H1 (cell line): ENCODE results near the gene NLK. TPM values are rescaled to one million over a fixed set of nuclear protein-coding genes. Genes with fewer than 3 reads are reported as not detected.

Source experiments
- CTCF ChIA-PET: fragments of 300-600 bp; sonication (Branson Sonifier 250); formaldehyde crosslinking; loops from one replicate; lab custom pipeline; 2021; ENCODE audit not compliant: partially characterized antibody; lab: Charles Lee
- POLR2A ChIA-PET: fragments of 300-600 bp; sonication (Branson Sonifier 250); formaldehyde crosslinking; loops from one replicate; lab custom pipeline; 2021; ENCODE audit warnings: inconsistent platforms; ENCODE audit not compliant: partially characterized antibody; lab: Charles Lee
- DNase-seq, 2 experiments: peaks; one replicate each; pipeline versions ENCODE4 v3.0.0 to v3.0.0-alpha.2; 2010 to 2022; ENCODE audit warnings: low spot score in 2 of 2, low read depth in 1 of 2, mixed read lengths in 1 of 2
- FAIRE-seq: peaks from 2 replicates; lab custom pipeline; 2011; peaks lifted over from hg19 to GRCh38; lab: Jason Lieb, UNC
- H2AFZ ChIP-seq: 2 replicates; pipeline ENCODE4 v1.8.1; 2012; ENCODE audit warnings: low read length, inconsistent platforms
- H2AK5ac ChIP-seq: 2 replicates; pipeline ENCODE4 v1.6.1; 2013; ENCODE audit warnings: low read depth, low read length
- H2BK120ac ChIP-seq: replicated peaks from 2 replicates; pipeline ENCODE3; 2013; ENCODE audit warnings: low read depth, low read length, inconsistent platforms
- H2BK12ac ChIP-seq: 2 replicates; pipeline ENCODE4 v1.6.1; 2013; ENCODE audit warnings: low read depth, low read length
- H2BK15ac ChIP-seq: 2 replicates; pipeline ENCODE4 v1.6.1; 2013; ENCODE audit warnings: low read length
- H2BK20ac ChIP-seq: 2 replicates; pipeline ENCODE4 v1.6.1; 2013; ENCODE audit warnings: low read length
- H2BK5ac ChIP-seq: 2 replicates; pipeline ENCODE4 v1.6.1; 2013; ENCODE audit warnings: low read depth, low read length
- H3K14ac ChIP-seq: 2 replicates; pipeline ENCODE4 v1.6.1; 2013; ENCODE audit warnings: inconsistent platforms; ENCODE audit not compliant: insufficient read length
- H3K18ac ChIP-seq: 2 replicates; pipeline ENCODE4 v1.6.1; 2013; ENCODE audit warnings: low read length; ENCODE audit errors: extremely low read depth
- H3K23ac ChIP-seq: 2 replicates; pipeline ENCODE4 v1.6.1; 2013; ENCODE audit warnings: inconsistent platforms; ENCODE audit not compliant: insufficient read length
- H3K23me2 ChIP-seq: 2 replicates; pipeline ENCODE4 v1.6.1; 2013; ENCODE audit warnings: low read depth, low read length
- H3K27ac ChIP-seq: 2 replicates; pipeline ENCODE4 v1.6.1; 2011; ENCODE audit warnings: low read depth, low read length, inconsistent platforms
- H3K27me3 ChIP-seq, 4 experiments: replicated peaks in 1 of 4; 1 replicate in 1 of 4; 2 replicates in 3 of 4; pipeline versions ENCODE4 v1.6.1 to v1.8.1; 2011 to 2013; ENCODE audit warnings: low read length in 3 of 4, mild to moderate bottlenecking in 3 of 4, inconsistent platforms in 2 of 4, mixed read lengths in 2 of 4, moderate library complexity in 1 of 4; ENCODE audit not compliant: control insufficient read depth in 3 of 4, insufficient read depth in 3 of 4; ENCODE audit errors: extremely low read depth in 1 of 4
- H3K36me3 ChIP-seq, 4 experiments: 2 replicates each; pipeline versions ENCODE4 v1.6.1 to v1.8.1; 2011 to 2013; ENCODE audit warnings: mild to moderate bottlenecking in 4 of 4, low read length in 3 of 4, moderate library complexity in 2 of 4, control low read depth in 1 of 4, inconsistent platforms in 1 of 4; ENCODE audit not compliant: insufficient read depth in 4 of 4, control insufficient read depth in 2 of 4
- H3K4ac ChIP-seq: replicated peaks from 2 replicates; pipeline ENCODE3; 2013; ENCODE audit warnings: low read length, low read depth, mixed read lengths, inconsistent platforms; ENCODE audit not compliant: insufficient read length
- H3K4me1 ChIP-seq, 4 experiments: replicated peaks in 1 of 4; 1 replicate in 1 of 4; 2 replicates in 3 of 4; pipeline versions ENCODE4 v1.6.1 to v1.8.1; 2011 to 2013; ENCODE audit warnings: low read length in 3 of 4, inconsistent platforms in 2 of 4, mixed read lengths in 1 of 4; ENCODE audit not compliant: insufficient read depth in 4 of 4, control insufficient read depth in 3 of 4
- H3K4me2 ChIP-seq, 2 experiments: 2 replicates each; pipeline versions ENCODE4 v1.6.1 to v1.8.1; 2011 to 2013; ENCODE audit warnings: low read depth in 2 of 2, low read length in 2 of 2, control low read depth in 1 of 2, inconsistent platforms in 1 of 2, mild to moderate bottlenecking in 1 of 2; ENCODE audit not compliant: insufficient read depth in 1 of 2
- H3K4me3 ChIP-seq, 4 experiments: fragments of 200-600, 300-600 bp in 1 of 4; sonication (generic), shearing (Covaris generic), sonication (Bioruptor Twin) in 1 of 4; 2 replicates each; pipeline versions ENCODE4 v1.5.1 to v1.8.1; 2011 to 2016; ENCODE audit warnings: low read length in 4 of 4, low read depth in 3 of 4, control low read depth in 2 of 4, inconsistent platforms in 2 of 4, mild to moderate bottlenecking in 2 of 4, mixed read lengths in 1 of 4, moderate library complexity in 1 of 4; ENCODE audit not compliant: insufficient read depth in 2 of 4; ENCODE audit errors: extremely low read depth in 1 of 4
- H3K56ac ChIP-seq: replicated peaks from 2 replicates; pipeline ENCODE3; 2013; ENCODE audit warnings: low read depth, mild to moderate bottlenecking, mixed read lengths, low read length, inconsistent platforms; ENCODE audit not compliant: insufficient read length
- H3K79me1 ChIP-seq: 2 replicates; pipeline ENCODE4 v1.6.1; 2013; ENCODE audit warnings: low read depth, low read length, control low read depth
- H3K79me2 ChIP-seq, 2 experiments: 2 replicates each; pipeline versions ENCODE4 v1.6.1 to v1.8.1; 2012 to 2013; ENCODE audit warnings: low read length in 2 of 2, mild to moderate bottlenecking in 2 of 2, inconsistent platforms in 1 of 2; ENCODE audit not compliant: insufficient read depth in 2 of 2, control insufficient read depth in 1 of 2
- H3K9ac ChIP-seq, 4 experiments: replicated peaks in 1 of 4; 1 replicate in 1 of 4; 2 replicates in 3 of 4; pipeline versions ENCODE4 v1.6.1 to v1.8.1; 2011 to 2013; ENCODE audit warnings: low read depth in 3 of 4, low read length in 3 of 4, control low read depth in 2 of 4, mild to moderate bottlenecking in 2 of 4, moderate library complexity in 2 of 4, inconsistent platforms in 1 of 4; ENCODE audit errors: extremely low read depth in 1 of 4
- H3K9me3 ChIP-seq, 2 experiments: 2 replicates each; pipeline versions ENCODE4 v1.6.1 to v1.8.1; 2012 to 2013; ENCODE audit warnings: mild to moderate bottlenecking in 2 of 2, moderate library complexity in 2 of 2, control low read depth in 1 of 2, inconsistent platforms in 1 of 2, low read depth in 1 of 2, low read length in 1 of 2, mixed read lengths in 1 of 2; ENCODE audit not compliant: insufficient read depth in 2 of 2
- H4K20me1 ChIP-seq, 2 experiments: replicated peaks in 1 of 2; 2 replicates each; pipeline versions ENCODE3 to v1.8.1; 2011 to 2013; ENCODE audit warnings: inconsistent platforms in 2 of 2, low read length in 2 of 2, mild to moderate bottlenecking in 1 of 2; ENCODE audit not compliant: insufficient read depth in 2 of 2, control insufficient read depth in 1 of 2
- H4K5ac ChIP-seq: 2 replicates; pipeline ENCODE4 v1.6.1; 2013; ENCODE audit warnings: low read length, low read depth, mixed read lengths, inconsistent platforms; ENCODE audit not compliant: insufficient read length
- H4K8ac ChIP-seq: 2 replicates; pipeline ENCODE4 v1.8.0; 2013; ENCODE audit warnings: mild to moderate bottlenecking, moderate library complexity, low read length, inconsistent platforms; ENCODE audit not compliant: insufficient read depth; ENCODE audit errors: extremely low read depth
- H4K91ac ChIP-seq: replicated peaks from 2 replicates; pipeline ENCODE3; 2013; ENCODE audit warnings: low read length, mixed read lengths, inconsistent platforms; ENCODE audit not compliant: insufficient read length
- BACH1 ChIP-seq: IDR thresholded peaks from 2 replicates; pipeline ENCODE4 v1.6.1; 2012; ENCODE audit warnings: low read length, improper control_type of control experiment
- CHD1 ChIP-seq: IDR thresholded peaks from 2 replicates; pipeline ENCODE4 v1.6.1; 2012; ENCODE audit warnings: low read depth, low read length, improper control_type of control experiment
- CTBP2 ChIP-seq: IDR thresholded peaks from 2 replicates; pipeline ENCODE4 v1.7.0; 2011; ENCODE audit warnings: borderline replicate concordance, mild to moderate bottlenecking, moderate library complexity, mixed read lengths, low read length; ENCODE audit not compliant: insufficient read depth, insufficient read length
- EZH2 ChIP-seq: fragments of 200-600 bp; sonication (generic); IDR thresholded peaks from 2 replicates; pipeline ENCODE4 v1.7.1; 2012; ENCODE audit warnings: low read depth, mild to moderate bottlenecking, moderate library complexity, low read length, inconsistent platforms; ENCODE audit not compliant: severe bottlenecking
- JUN ChIP-seq: IDR thresholded peaks from 2 replicates; pipeline ENCODE4 v1.6.1; 2011; ENCODE audit warnings: low read depth, mild to moderate bottlenecking, improper control_type of control experiment, low read length
- JUND ChIP-seq: IDR thresholded peaks from 2 replicates; pipeline ENCODE4 v1.6.1; 2011; ENCODE audit warnings: mild to moderate bottlenecking, improper control_type of control experiment, low read length
- NRF1 ChIP-seq: IDR thresholded peaks from 2 replicates; pipeline ENCODE4 v1.6.1; 2011; ENCODE audit warnings: mild to moderate bottlenecking, low read depth, low read length, improper control_type of control experiment
- POLR2A ChIP-seq, 2 experiments: IDR thresholded peaks; 1 replicate in 1 of 2; 2 replicates in 1 of 2; pipeline ENCODE4 v1.6.1; 2011; ENCODE audit warnings: low read depth in 2 of 2, low read length in 2 of 2, mild to moderate bottlenecking in 2 of 2; ENCODE audit errors: control extremely low read depth in 1 of 2
- RXRA ChIP-seq: IDR thresholded peaks from 2 replicates; pipeline ENCODE4 v1.6.1; 2011; ENCODE audit warnings: low read depth, mild to moderate bottlenecking, low read length, moderate library complexity; ENCODE audit not compliant: insufficient read depth
- SIRT6 ChIP-seq: IDR thresholded peaks from one replicate; pipeline ENCODE4 v1.7.1; 2012; ENCODE audit warnings: low read length, inconsistent platforms
- TCF12 ChIP-seq: IDR thresholded peaks from 2 replicates; pipeline ENCODE4 v1.6.1; 2011; ENCODE audit warnings: low read depth, mild to moderate bottlenecking, low read length
- WGBS, 2 experiments: shearing (Covaris generic) in 1 of 2; methylation state at CpG; one replicate each; pipeline versions ENCODE4 v1.1.6 to v1.1.7; 2013 to 2015; ENCODE audit warnings: low lambda C conversion rate in 2 of 2, mixed read lengths in 2 of 2, inconsistent platforms in 1 of 2, low coverage in 1 of 2, missing lambda C conversion rate in 1 of 2; ENCODE audit not compliant: insufficient replicate concordance in 2 of 2, insufficient coverage in 1 of 2, insufficient read length in 1 of 2; ENCODE audit errors: extremely low coverage in 1 of 2, missing lambda C conversion rate in 1 of 2; 5-methylcytosine and 5-hydroxymethylcytosine counted together
- polyA plus RNA-seq, 7 experiments: library from polyadenylated mRNA; depleted of rRNA in 3 of 7; stranded (reverse) in 5 of 7; unstranded in 2 of 7; fragments of >200 nt in 5 of 7; fragments of 200-250 nt in 2 of 7; gene quantifications; 1 replicate in 5 of 7; 2 replicates in 1 of 7; 4 replicates in 1 of 7; pipeline versions ENCODE4 v1.2.1 to v1.2.3, GENCODE V29; 2011 to 2013; ENCODE audit warnings: missing spikeins in 2 of 7, mixed read lengths in 2 of 7
- total RNA-seq: library from RNA; stranded (reverse); fragmentation: NEBNext Ultra II Directional; extraction: Animal tissue kit (Norgen Biotek cat#: 25700); gene quantifications from 2 replicates; pipeline ENCODE4 v1.2.1, GENCODE V29; 2021
- TF ChIP-seq, protein P1 (sequence below): IDR thresholded peaks from 2 replicates; pipeline ENCODE4 v1.6.1; 2011; ENCODE audit warnings: low read length, improper control_type of control experiment

NLK gene
- total and polyA plus RNA-seq, 2 of the 8 experiments (the other 6 are each of a cell fraction or from before 2014, with no cell fraction given) = 30.8 to 49.9 TPM

DNA sequence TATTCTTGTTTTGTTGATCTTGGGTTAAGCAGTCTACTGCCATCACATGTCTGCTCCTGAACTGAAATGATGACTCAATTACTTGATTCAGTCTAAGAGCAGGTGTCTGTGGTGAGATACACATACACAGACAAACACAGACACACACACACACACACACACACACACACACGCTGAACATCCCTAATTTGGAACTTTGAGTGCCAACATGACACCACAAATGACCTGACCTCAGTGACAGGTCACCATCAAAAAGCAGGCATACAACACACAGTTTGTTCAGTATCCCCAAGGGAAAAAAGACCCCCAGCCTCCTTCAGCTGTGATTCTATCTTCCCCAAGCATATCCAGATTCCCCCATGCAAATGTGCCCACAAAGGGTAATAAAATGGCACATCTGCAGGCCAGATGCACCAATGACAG, 146.4 kb downstream of the NLK start:
- Histone ChIP-seq H3K23me2 (no peaks in the 10 kb centered on the region), H3K18ac (no peak overlapping the region), H2AK5ac (no peak overlapping the region), H3K27me3 (no peaks in the 10 kb centered on the region), H4K5ac (no peak overlapping the region), H3K56ac (no peak overlapping the region), H4K8ac (no peak overlapping the region), H3K79me2 (no peaks in the 10 kb centered on the region), H4K20me1 (peaks cover 0 to 2% of the 10 kb centered on the region in 2 experiments), H3K4me1 (no peaks in the 10 kb centered on the region), H2BK5ac (no peak overlapping the region), H3K9ac (no peak overlapping the region), H2BK120ac (no peak overlapping the region), H3K36me3 (peaks cover 3 to 36% (median 12%) of the 10 kb centered on the region in 4 experiments; a peak in 5 of 8 replicates), H3K4ac (no peak overlapping the region), H3K79me1 (no peaks in the 10 kb centered on the region; the same call in 1 of the 2 replicates), H3K23ac (no peak overlapping the region), H3K4me3 (no peak overlapping the region), H3K9me3 (no peaks in the 10 kb centered on the region; a peak in 1 of 4 replicates), H3K14ac (no peak overlapping the region), H2BK12ac (no peak overlapping the region), H2BK20ac (no peak overlapping the region), H3K27ac (no peak overlapping the region), H2BK15ac (no peak overlapping the region), H4K91ac (no peak overlapping the region)
- 90% methylated on average over 1 of the region's 1 CpG; no CpG with 5 or more reads in 1 of the 2 experiments for WGBS, 2 experiments
- ChIA-PET POLR2A (interaction anchor here (0.9 kb wide), 1 partner anchor 14 kb away, joined by 3 read pairs; no protein-coding TSS in a partner anchor), CTCF (interaction anchor here (1.0 kb wide), 1 partner anchor 296 kb away, joined by 3 read pairs; the partner anchor contains the start of gene LYRM9)
- no peak for FAIRE-seq
- DNase-seq = no peak
- no peak for TF ChIP-seq POLR2A (IDR thresholded peaks at IDR 0.05; ENCODE audit: control extremely low read depth in 1 of 2, low read depth in 2 of 2, low read length in 2 of 2)
- no peak for TF ChIP-seq EZH2
- TF ChIP-seq RXRA = no peak
- TF ChIP-seq TCF12 = no peak
- TF ChIP-seq SIRT6 = no peak
- TF ChIP-seq JUND = no peak
- TF ChIP-seq, protein P1, sequence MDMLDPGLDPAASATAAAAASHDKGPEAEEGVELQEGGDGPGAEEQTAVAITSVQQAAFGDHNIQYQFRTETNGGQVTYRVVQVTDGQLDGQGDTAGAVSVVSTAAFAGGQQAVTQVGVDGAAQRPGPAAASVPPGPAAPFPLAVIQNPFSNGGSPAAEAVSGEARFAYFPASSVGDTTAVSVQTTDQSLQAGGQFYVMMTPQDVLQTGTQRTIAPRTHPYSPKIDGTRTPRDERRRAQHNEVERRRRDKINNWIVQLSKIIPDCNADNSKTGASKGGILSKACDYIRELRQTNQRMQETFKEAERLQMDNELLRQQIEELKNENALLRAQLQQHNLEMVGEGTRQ = no peak
- no peak for TF ChIP-seq JUN
- no peak for TF ChIP-seq CHD1
- TF ChIP-seq BACH1 = no peak
- no peak for TF ChIP-seq NRF1
- no peak for TF ChIP-seq CTBP2
- TF ChIP-seq, all 59 proteins: peak for 0
- Histone ChIP-seq H3K4me2 (no peak overlapping the region), H2AFZ (no peak overlapping the region)
